GM19238 (cell line): ENCODE results near the gene PRKCZ.

Source experiments
- DNase-seq: peaks from one replicate; pipeline ENCODE4 v3.0.0; 2011; ENCODE audit warnings: low spot score; ENCODE audit not compliant: insufficient read length

PRKCZ gene

GRCh38 chr1:2206813-2207487 lies 156.7 kb downstream of the PRKCZ start:
- no peak for DNase-seq

- no peak for DNase-seq
Observed at GRCh38 chr1:2208309-2209239, 158.4 kb downstream of the PRKCZ start.

- no peak for DNase-seq
Observed at GRCh38 chr1:2209400-2210083, 159.3 kb downstream of the PRKCZ start.

DNA sequence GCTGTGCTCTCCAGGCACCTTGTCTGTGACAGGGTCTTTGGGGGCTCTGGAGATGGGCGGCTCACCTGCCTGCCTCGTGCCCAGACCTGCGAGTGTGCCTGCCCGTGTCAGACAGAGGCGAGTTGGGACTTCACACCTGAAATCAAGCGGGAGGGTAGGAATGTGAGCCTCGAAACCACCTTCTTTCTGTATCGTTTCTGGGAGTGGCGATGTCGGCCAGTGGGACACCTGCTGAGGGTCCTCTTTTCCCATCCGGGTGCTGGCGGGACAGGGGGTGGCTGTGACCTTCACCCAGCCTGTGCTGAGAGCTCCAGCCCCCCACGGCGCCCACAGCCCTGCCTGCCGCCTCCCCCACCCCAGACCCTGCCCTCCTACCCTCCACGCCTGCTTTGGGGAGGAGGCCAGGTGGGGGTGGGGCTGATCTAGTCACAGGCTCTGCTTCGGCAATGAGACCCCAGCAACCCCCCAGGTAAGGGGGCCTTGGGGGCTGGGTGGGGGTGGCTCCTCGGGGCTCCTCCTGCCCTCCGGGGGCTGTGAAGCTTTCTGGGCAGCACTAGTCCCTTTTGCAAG lies 160.0 kb downstream of the PRKCZ start:
- no peak for DNase-seq

DNA sequence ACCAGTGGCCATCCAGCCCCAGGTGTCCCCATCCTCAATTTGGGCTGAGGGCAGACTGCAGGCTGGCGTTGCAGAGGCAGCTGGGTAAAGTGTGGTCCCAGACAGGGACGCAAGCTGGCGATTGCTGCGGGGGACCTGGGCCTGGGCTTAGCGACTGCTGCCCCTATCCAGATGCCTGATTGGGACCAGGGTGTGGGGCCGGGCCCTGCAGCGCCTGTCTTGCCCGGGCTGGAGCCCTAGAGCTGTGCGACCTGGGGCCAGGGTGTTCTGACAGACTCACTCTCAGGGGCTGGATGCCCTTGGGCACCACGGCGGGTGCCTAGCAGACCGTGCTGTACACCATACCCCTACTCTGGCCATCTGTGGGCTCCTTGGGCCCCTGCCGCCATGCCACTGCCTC lies 160.6 kb downstream of the PRKCZ start:
- no peak for DNase-seq

- no peak for DNase-seq
Observed at GRCh38 chr1:2212274-2212531, 162.0 kb downstream of the PRKCZ start.

DNA sequence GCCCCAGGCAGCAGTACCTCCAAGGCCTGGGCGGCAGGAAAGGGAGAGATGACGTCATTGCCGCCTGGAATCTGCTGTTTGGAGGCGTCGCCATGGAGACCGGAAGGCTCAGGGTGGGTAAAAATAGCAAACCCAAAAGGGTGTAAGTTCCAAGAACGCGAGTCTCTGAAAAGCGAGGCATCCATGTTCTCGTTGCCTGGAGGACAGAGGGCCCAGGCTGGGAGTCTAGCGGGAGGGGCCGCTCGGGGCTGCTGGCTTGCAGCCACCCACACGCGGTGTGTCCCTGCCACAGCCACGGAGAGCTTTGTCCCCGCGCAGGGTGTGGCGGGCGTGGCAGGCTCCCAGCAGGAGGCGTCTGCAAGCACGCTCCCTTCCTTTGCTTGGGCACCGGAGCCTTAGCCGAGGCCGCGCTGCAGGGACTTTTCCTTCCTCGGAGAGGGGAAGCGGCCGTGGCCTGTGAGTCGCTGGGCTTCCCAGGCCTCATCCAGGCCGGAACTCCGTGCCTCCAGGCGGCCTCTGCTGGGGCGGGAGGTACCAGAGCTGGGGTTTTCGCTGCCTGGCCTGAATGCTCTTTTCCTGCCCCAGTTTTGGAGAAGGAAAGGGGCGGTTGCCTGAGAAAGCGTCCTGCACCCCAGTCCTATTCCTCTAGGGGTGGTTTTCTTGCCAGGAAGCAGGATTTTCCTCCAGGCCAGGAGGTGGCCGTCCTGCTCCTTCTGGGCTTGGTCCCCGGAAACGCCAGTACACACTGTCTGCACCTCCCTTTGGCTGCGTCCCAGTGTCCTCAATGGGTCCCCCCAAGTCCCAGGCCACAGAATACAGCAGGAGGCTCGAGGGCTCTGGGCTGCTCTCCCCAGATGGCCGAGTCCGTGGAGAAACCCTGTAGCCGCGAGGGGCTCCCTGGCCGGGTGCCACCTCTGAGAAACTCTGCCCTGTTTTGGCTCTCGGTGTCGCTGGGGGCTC lies 162.6 kb downstream of the PRKCZ start:
- DNase-seq: peak; percentile 44

DNA sequence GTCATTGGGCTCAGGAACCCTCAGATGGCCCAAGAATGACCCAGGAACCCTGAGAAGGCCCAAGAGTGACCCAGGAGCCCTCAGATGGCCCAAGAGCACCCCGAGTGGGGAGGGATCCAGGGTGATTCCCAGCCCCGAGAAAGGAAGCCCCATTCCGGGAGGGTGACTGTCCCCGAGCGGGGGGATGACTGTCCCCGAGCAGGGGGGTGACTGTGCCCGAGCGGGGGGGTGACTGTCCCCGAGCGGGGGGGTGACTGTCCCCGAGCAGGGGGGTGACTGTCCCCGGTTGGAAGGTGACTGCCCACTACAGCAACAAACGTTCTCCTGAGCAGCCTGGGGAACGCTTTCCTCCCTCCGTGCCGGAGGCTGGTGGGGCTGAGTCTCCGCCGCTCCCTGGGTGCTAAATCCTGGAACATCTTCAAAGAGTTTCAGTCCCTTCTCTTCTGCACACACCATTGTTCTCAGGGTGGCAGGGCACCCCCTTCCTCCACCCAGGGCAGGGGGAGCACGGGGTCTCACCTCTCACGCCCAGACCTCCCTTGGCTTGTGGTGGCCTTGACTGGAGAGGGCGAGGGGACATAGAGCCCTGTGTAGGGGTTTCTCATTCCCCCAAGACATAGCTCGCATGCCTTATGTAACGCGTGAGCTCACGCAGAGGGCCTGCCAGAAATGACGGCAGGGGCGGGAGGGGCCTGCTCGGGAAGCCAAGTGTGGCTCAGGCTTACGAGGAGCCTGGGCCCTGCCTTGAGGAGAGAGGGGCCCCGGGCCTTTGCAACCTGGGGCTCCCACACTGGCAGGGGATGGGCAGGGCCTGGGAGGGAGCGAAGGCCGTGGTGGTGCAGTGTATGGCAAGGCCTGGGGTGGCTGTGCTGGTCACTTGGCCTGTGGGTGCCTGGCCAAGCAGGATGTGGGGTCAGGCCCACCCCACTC lies 163.6 kb downstream of the PRKCZ start:
- no peak for DNase-seq

- DNase-seq: no peak
Observed at GRCh38 chr1:2214541-2215241, 164.5 kb downstream of the PRKCZ start.

GRCh38 chr1:2215329-2215728 lies 165.1 kb downstream of the PRKCZ start:
- no peak for DNase-seq

DNA sequence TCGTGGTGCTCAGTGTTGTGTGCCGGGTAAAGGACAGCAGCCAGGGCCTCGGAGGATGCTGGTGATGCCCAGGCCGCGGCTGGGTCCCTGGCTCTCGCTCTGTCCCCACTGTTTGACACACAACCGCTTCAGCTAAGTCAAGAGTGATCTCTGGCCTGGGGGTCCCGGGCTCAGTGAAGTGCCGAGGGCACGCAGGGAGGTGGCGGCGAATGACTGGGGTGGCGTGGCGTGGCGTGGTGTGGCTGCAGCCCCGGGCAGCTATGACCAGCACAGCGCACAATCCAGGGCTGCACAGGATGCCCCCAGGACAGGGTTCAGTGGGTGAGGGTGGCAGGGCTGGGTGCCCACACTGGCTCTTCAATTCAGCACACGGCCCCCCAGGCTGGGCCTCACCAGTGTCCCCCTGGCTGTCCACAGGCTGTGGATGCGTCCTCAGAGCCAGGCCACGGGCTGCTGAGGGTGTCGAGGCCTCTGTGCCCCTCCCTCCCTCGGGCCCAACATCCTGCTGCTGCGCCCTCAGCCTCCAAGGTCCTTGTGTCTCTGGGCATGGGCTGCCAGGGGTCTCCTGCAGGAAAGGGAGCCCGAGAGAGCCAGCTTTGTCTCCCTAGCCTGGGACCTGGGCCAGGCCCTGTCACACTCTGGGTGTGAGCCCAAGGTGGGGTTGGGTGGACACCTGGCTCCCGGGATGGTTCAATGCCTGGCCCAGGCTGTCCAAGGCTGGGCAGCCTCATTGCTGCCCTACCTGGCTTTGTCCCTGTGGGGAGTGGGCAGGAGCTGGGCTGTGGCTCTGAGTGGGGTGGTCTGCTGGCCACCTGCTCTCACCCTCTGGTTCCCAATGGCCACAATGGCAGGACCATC lies 165.9 kb downstream of the PRKCZ start:
- no peak for DNase-seq

DNA sequence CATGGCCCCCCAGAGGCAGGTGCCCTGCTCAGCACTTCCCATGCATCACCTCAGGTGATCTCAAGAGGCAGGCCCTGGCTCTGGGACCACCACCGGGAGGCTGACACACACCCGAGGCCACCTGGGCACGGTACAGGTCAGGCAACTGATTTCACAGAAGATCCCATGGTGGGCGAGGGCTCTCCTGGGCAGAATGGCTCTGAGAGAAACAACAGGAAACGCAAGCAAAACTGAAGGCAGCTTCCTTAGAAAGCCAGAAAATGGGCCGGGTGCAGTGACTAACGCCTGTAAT lies 166.5 kb downstream of the PRKCZ start:
- no peak for DNase-seq

DNA sequence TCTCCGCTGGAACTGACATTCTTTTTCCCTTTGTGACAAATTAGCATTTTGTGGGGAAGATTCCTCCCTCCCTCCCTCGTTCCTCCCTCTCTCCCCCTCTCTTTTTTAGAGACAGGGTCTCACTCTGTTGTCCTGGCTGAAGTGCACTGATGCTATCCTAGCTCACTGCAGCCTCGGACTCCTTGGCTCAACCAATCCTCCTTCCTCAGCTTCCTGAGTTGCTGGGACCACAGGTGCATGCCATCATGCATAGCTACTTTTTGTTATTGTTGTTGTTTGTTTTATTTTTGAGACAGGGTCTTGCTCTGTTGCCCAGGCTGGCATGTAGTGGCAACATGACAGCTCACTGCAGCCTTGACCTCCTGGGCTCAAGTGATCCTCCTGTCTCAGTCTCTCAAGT lies 171.1 kb downstream of the PRKCZ start:
- DNase-seq: no peak

DNA sequence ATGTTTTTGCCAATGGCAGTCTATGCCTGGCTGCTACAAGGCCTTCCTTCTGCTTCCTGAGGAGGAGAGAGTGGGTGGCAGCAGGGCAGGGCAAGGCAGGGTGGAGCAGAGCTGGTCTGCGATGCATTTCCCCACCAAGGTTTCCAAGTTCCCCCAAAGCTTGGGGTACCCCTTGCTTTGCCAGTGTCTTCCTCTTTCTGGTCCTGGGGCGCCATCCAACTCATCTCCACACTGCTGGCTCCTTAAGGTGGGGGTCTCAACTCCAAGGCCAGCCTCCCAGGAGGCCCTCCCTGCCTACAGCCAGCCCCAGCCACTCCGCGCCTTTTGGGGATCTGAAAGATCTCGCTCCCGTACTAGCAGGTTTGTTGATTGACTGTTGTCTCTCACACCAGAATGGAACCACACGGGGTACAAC lies 174.0 kb downstream of the PRKCZ start:
- DNase-seq: no peak

DNA sequence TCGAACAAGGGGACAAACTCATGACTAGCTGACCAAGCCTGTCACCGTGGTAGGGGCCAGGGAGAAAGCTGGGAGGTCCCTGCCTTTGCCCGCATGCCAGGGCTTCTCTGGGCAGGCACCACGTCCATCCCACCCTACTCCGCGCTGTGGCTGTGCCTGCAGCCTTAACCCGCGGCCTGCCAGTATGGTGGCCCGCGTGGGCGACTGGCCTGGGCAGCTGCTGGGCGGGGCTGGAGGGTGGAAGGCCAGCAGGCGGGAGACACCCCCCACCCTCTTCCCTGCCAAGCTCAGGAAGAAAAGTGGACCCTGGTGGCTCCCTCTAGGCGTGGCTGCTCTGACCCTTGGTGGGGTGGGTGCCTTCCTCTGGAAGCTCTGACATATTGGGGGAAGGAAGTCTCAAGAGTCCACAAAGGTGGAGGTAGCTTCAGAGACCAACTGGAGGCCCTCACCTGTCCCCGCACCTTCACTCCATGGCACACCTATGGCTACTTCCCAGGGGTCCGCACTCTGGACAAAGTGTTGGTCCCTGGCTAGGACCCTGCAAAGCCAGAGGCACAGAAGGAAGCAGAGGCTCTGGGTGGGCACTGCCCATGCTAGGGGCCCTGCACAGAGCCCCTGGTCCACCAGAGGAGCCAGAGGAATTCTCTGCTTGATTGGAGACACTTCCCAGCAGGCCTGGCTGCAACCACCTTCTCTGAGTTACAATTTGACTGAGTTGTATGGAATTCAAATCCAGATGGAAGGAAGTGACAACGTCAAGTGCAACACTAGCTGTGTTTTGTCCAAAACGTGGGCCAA lies 174.6 kb downstream of the PRKCZ start:
- DNase-seq: no peak

- no peak for DNase-seq
Observed at GRCh38 chr1:2226525-2227345, 176.5 kb downstream of the PRKCZ start.
